ENCODE measurements around the gene OR51F2.

The OR51F2 gene

GRCh38 chr11:4809246-4809645, 11.9 kb upstream of the OR51F2 start:
- no peak overlapping the region for H3K4me3 ChIP-seq (replicated peaks; ENCODE audit: low read depth, low read length)
- TF ChIP-seq, protein P1, sequence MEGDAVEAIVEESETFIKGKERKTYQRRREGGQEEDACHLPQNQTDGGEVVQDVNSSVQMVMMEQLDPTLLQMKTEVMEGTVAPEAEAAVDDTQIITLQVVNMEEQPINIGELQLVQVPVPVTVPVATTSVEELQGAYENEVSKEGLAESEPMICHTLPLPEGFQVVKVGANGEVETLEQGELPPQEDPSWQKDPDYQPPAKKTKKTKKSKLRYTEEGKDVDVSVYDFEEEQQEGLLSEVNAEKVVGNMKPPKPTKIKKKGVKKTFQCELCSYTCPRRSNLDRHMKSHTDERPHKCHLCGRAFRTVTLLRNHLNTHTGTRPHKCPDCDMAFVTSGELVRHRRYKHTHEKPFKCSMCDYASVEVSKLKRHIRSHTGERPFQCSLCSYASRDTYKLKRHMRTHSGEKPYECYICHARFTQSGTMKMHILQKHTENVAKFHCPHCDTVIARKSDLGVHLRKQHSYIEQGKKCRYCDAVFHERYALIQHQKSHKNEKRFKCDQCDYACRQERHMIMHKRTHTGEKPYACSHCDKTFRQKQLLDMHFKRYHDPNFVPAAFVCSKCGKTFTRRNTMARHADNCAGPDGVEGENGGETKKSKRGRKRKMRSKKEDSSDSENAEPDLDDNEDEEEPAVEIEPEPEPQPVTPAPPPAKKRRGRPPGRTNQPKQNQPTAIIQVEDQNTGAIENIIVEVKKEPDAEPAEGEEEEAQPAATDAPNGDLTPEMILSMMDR (IDR thresholded peaks at IDR 0.05; ENCODE audit: low read length, missing control alignments): no peak
- no peak for DNase-seq (ENCODE audit: low read depth)

DNA sequence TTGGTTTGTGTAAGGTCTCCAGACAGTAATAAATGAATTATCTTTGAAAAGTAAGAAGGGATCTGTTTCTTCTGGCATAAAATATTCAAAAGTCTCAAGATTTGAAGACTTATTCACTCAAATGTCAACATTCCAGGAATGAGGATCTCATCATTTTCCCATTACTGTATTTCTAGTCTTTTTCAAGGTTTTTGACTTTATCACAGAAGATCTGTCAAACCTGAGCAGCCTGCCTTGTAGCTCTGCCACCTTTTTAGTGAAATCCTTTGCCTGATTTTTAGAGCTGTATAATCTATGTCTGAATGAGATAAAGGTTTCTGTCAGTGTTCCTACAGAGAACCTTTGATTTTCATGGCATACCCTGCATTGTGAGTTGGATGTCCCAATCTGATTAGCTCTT, 4.0 kb downstream of the OR51F2 start:
- no peak overlapping the region for H3K4me3 ChIP-seq (replicated peaks; ENCODE audit: low read depth, low read length)
- TF ChIP-seq, protein P1 (IDR thresholded peaks at IDR 0.05; ENCODE audit: low read length, missing control alignments): no peak
- DNase-seq (ENCODE audit: low read depth): no peak

- TF ChIP-seq, protein P1 (IDR thresholded peaks at IDR 0.05; ENCODE audit: low read length, missing control alignments): no peak
- DNase-seq (ENCODE audit: low read depth): peak; percentile 19
- H3K4me3 ChIP-seq (replicated peaks; ENCODE audit: low read depth, low read length): no peak overlapping the region
Measured at GRCh38 chr11:4826425-4826824, 5.3 kb downstream of the OR51F2 start.

DNA sequence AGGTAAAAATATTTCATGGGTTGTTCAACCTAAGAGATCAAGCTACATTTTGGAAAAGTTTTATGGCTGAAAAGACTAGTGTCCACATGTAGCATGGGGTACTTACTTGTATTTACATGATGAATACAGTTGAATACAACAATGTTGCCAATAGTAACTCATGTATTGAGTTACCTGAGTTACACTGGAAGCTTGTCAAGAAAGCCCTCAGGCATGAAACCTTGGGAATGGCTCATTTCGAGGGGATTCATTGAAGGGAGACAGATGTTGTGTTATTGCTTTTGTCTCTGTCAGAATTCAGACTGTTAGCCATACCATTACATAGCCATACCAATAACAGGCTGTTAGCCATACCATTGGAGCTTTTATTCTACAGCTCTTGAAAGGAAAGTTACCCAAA, 9.2 kb downstream of the OR51F2 start:
- H3K4me3 ChIP-seq (replicated peaks; ENCODE audit: low read depth, low read length): no peak overlapping the region
- TF ChIP-seq, protein P1 (IDR thresholded peaks at IDR 0.05; ENCODE audit: low read length, missing control alignments): no peak
- no peak for DNase-seq (ENCODE audit: low read depth)

DNA sequence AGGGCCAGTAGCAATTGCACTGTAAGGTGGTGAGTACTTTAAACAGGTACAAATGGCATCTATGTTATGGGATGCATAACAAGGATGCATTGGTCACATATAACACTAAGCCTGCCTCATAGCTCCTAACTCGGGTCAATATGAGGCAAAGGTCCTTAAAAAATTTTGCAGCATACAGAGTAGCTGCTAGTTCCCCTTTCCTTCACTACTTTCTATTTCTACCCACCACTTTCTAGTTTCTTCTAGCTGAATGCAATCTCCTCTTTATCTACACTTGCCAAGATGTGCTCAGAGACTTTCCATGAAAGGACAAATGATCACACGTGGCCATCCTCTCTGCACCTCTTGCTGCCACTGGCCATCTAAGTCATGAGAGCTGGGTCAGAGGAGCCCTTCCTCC, 9.8 kb downstream of the OR51F2 start:
- no peak for DNase-seq (ENCODE audit: low read depth)
- TF ChIP-seq, protein P1 (IDR thresholded peaks at IDR 0.05; ENCODE audit: low read length, missing control alignments): no peak

GRCh38 chr11:4839851-4840549, 18.9 kb downstream of the OR51F2 start:
- no peak for DNase-seq (ENCODE audit: low read depth)
- TF ChIP-seq, protein P1 (IDR thresholded peaks at IDR 0.05; ENCODE audit: low read length, missing control alignments): no peak
- no peak overlapping the region for H3K4me3 ChIP-seq (replicated peaks; ENCODE audit: low read depth, low read length)

More for the DNA sequence above, 9.8 kb downstream of the OR51F2 start:
- H3K4me3 ChIP-seq (replicated peaks; ENCODE audit: low read depth, low read length): no peak overlapping the region

Measured in fibroblast of pulmonary artery (primary cell).